IPS DF 19.7 (cell line): Measurements from ENCODE around the gene ENPP6.

ENCODE experiments used
- DNase-seq: peaks from one replicate; pipeline ENCODE4 v3.0.0-alpha.2; 2013; ENCODE audit warnings: low read depth, low spot score

The ENPP6 gene

DNA sequence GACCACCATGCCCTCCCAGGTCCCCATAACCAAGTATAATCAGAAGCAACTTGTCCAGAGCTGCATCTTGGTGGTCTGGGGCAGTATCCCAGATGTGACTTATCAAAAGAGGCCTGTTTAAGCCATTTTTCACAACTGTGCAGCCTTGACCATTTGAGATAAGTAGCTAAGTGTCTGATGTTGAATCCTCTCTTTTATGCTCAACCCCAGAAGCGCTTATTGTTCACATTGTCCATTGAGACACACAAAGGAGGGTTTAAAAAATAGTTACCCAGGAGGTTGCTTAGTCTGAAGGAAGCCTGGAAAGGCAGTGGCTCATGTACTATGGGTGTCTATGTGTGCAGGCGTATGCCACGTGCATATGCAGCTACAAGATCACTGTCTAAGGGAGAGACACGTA, 27.0 kb downstream of the ENPP6 start:
- DNase-seq = no peak

DNA sequence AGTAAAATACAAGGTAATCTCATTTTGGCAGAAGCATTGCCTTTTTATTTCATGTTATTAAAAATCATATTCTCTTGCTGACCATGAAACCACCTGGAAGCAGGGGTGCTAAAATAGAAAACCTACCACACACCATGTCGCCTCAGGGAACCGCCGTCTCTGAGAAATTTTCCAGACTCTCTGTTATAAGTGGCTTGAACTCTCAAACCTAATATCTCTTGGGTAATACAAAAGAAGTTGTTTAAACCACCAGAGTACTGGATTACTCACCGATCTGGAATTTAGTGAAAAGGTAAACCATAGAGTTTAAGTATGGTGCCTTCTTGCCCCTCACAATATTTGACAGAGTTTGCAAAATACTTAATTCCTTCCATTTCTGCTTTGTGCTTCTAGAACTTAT, 27.7 kb downstream of the ENPP6 start:
- no peak for DNase-seq

DNA sequence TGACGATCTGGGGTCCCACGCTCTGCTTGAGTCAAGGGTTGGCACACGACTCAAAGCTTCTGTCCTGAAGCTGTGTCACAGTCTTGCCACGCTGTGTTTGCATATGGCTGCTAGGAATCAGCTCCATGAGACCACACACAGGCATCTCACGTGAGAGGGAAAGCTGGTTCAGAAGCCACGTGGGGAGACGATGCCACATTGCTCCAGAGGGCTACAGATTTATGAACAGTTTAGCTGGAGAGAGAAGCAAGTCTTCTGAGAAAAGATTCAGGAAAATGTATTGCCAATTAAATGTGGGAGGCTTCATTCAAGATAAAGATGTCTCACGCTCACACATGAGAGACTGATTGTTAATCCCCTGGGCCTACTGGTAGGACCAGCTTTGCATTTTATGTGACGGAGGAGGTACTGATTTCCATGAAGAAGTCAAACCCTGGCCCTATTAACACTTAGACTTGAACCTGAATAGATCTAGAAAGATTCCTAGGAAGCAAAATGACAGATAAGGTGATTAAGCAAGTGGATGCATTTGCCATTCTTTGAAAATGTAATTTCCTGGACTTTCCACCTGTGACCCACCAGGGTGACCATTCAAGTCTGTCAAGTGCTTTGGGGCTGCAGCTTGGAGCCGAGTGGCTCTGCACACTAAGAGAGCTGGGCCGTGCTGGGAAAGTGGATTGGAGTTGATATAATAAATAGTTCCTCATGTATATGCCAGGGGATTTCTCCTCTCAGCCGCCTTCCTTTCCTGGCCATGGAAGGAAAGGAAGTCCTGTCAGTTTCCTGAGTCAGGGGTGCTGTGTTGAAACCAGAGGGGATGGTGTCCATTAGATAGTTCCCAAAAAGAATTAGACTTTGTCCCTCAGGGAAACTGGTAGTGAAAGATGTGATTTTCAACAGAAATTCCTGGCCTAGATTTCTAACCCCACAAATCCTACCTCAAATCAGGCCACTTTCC, 29.0 kb downstream of the ENPP6 start:
- DNase-seq = no peak

DNA sequence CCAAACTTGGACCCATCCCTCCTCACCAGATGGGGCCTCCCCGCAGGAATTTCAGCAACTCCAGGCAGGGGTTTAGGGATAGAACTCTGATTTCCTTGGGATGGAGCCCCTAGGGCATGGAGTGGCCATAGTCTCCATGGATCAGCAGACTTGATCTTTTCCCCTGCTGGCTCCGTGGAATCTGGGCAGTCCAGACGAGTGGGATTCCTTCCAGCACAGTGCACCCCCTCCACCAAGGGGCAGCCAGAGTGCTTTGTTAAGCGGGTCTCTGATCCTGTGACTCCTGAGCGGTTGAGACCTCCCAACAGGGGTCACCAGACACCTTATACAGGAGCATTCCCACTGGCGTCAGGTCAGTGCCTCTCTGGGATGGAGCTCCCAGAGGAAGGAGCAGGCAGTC, 40.4 kb downstream of the ENPP6 start:
- DNase-seq = no peak

DNA sequence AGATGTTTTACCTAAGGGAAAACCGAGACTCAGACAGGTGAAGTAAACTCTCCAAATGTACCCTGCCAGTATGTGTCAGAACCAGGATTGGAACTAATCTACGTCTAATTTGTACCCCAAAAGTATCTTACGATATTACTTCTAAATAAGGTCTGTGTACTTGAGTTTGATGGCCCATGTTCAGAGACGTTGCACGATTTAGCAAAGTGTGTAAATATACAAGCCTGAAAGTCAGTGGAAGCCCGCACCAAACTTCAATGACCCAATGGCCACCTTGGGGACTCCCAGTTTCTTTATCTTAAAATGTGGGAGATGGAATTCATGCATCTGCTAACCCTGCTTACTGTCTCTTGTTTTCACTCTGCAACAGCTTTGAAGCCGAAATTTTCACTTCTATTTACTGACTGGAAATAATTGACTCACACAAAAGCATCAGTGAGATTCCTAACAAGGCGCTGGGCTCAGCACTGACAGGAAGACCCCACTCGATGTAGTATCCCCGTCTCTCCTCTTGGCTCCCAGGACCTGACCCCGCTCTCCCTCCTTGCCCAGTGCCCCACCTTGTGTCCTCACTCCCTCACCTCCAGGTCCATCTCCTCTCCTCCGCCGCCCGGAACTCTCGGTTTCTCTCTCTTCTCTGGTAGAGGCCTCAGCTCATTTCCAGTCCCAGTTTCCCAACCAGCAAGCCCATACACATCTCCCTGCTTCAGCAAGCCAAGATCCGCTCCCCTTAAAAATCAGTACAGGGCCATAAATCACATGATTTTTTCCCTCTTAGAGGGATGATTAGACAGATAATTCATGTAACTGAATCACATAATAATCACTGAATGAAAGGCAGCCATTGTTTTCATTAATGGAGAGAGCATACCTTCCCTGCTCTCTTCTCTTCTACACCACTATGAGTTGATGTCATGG, 42.8 kb downstream of the ENPP6 start:
- no peak for DNase-seq

DNA sequence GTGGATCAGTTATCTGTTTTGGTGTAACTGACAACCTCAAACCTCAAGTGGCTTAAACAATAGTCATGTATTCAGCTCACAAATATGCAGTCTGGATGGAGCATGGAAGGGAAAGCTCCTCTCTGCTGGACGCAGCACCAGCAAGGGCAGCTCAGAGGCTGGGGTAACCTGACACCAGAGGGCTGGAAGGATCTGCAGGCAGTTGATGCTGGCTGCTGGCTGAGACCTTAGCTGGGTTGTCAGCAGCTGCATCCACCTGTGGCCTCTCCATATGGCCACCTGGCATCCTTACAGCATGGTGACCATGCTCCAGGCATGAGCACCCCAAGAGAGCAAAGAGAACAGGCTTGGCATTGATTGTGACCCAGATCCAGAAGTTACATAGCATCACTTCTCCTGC, 46.7 kb downstream of the ENPP6 start:
- DNase-seq = no peak

DNA sequence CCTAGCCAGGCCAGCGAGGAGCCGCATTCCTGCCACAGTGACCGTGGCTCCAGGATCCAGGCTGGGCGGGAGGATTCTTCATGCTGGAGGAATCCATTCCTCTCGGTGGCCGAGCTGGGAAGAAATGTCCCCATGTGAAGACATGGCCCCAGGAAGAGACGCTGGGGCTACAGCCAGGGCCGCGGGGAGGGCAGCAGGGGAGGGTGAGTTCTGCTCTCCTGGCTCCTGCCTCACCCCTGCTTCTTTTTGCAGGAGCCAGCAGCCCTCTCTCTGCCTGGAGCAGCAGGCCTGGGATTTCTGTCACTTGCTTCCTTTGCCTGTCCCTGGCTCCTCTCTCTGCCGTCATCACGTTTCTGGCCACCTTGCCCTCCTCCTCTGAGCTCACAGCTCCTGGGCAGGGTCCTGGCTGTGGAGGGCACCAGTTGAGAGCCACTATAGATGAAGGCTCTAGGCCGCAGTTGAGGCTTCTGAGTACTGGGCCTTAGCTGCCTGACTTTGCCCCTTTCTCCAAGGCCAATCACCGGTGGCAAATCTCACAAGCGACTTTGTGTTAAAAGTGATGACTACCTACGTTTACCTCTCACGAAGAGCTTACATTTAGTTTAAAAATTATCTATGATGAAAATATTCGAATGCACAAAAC, 48.3 kb downstream of the ENPP6 start:
- no peak for DNase-seq

DNA sequence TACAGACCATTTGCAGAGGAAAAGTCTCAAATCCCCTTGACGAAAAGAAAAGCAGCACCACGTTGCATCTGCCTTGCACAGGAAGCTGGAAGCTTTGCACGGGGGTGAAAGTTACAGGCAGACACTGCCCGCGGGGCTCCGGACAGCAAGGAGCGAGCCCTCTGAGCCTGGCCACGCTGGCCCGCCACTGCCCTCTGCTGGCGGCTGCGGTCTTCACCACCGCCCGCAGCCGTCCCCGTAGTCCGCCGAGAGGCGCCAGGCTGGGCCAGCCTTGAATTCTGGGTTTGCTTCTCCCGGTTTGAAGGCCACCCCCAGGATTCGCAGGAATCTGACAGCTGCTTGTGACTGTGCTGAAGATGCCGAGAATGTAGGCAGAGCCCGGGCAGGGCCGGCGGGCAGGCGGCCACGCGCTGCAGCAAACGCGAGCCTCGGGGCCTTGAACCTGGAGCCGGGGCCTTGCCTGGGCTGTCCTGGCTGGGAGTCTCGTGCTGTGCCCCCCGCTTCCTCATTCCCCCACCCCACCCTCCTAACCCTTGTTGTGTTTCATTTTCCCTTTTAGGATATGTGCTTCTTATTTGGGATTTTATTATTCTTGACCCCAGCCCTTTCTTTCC, 49.2 kb downstream of the ENPP6 start:
- no peak for DNase-seq

DNA sequence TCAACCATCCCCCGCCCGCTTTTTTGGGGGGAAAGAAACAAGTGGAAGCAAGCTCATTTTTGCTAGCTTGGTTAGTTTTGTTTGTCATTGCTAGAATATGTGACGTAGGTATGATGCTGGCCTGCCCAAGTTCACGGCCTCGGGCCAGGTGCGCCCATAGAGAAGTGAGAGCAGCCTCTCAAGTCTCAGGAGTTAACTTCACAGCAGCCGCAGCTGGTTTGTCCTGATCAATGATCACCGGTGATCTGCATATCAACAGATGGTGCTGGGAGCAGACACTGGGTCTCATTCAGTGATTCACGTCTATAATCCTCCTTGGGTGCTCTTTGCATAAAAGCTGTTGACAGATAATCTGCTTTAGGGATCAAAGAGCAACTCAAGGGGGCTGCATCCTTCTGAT, 50.1 kb downstream of the ENPP6 start:
- peak; percentile 69 for DNase-seq

DNA sequence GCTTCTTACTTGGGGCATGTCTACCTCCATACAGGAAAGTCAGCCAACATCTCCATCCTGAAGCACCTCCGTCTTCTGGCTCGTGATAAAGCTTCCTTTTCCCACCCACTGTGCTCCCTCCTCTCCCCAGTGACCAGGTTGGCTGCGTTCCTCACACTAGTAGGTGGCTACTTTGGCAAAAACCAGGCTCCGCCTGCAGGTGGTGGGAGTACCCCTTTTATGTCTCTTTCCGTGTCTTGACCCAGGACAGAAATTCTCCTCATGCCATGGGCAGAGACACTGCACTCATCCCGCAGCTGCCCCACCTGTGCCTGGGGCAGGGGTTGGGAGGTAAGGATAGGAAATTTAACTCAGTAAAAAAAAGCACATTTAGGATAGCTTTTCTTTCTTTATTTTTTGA, 50.9 kb downstream of the ENPP6 start:
- DNase-seq = no peak

DNA sequence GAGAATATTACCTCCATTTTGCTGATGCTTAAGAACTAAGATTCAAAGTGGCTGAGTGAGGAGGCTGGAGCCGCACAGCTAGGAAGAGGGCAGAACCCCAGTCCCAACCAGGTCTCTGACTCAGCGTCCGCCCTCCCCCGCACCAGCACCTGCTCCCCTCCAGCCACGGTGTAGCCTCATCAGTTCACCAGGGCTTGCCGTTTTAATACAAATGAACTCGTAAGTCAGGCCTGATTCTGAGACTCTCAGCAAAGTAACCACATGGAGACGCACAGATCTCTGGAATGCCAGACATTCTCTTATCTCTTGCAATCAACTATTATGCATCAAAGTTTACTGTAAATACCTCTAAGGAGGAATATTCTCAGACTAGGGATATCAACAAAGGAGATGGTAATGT, 52.4 kb downstream of the ENPP6 start:
- DNase-seq = no peak

DNA sequence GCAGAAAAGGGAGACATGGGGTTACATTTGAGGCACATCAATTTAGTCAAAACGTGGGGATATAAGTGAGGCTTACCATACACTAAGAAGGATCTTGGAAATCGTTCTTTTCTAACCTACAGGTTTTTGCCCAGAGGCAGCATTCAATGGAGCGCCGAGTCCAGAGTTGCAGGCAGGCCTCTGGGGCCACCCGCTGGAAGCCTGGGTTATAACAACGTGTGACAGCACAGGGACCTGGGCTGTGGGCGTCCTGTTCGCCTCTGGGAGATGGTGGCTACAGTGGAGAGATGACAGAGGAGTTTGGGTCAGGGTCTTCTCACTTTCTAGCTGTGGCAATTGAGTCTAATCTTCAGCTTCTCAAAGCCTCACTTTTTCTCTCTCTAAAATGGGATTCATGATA, 53.9 kb downstream of the ENPP6 start:
- DNase-seq = no peak

DNA sequence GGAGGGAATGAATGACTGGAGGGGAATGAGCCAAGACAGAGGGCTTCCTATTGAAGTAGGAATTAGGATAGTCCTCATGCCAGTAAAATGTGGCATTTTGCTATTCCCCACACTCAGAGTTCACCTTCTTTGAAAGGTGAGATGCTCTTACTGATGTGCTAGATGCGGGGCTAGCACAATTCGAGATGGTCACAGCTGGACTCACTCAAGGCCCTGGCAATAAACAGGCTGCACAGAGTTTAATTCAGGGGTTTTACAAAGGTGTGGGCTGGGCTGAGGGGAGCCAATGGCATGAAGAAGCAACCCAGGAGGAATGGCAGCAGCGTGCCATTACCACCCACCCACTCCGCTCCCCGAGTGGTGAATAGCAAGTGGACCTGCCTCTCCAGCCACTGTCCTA, 55.1 kb downstream of the ENPP6 start:
- no peak for DNase-seq

DNA sequence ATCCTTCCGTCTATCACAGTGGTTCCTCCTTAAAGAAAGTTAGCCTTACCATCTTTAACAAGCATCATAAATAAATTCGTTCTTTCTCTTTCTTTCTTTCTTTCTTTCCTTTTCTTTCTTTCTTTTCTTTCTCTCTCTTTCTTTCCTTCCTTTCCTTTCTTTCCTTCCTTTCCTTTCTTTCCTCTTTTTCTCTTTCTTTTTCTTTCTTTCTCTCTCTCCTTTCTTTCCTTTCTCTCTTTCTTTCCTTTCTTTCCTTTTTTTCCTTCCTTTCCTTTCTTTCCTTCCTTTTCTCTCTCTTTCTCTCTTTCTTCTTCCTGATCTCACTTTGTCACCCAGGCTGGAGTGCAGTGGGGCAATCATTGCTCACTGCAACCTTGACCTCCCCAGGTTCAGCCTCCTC, 60.4 kb downstream of the ENPP6 start:
- DNase-seq = no peak

DNA sequence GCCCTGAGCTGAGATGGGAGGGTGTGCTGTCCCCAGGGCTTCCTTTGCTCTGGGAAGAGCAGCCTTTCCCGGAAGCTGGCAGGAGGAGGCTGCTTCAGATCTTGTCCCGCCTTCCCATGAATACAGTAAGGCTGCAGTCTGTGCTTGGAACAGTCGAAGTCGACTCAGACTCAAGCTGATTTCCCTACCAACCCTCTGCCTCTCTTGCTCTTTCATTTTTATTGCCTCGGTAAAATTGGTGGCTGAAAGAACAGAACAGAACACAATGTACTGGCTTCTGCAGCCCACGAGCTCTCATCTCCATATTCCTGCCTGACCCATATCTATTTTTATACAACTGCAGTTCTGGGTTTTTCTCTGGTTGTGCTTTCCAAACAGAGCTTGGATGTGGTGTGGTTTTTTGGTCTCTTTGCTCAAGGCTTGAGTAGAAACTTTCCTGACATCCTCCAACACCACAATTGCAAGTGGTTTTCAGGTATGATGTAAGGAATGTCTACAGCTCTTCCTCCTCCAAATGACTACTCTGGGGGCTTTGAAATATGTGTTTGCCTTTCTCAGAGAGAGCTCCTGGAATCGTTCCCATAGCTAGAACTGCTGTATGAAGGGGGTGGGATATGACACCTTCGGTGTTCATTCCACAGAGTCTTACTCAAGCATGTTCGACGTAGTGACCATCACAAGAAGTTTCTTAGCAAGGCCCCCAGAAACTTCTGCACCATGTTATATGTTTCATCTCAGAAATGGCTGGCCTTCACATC, 61.3 kb downstream of the ENPP6 start:
- DNase-seq = no peak

DNA sequence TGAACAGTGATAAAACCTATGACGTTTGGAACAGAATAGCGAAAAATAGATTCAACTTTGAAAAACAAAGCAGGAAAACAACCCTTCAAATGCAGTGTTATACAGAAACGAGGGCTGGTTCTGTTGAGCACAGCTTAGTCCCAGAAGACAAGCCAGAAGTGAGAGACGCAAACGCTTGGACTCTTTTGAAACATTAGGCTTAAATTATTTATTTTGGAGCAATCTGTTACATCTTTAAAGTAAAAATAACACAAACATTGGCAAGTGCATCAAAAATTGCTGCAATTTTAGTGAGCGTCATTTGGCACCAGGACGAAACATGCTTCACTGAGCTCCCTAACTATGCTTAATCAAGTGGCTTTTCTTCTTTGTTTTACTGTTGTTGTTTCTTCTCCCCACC, 63.5 kb downstream of the ENPP6 start:
- DNase-seq = no peak

DNA sequence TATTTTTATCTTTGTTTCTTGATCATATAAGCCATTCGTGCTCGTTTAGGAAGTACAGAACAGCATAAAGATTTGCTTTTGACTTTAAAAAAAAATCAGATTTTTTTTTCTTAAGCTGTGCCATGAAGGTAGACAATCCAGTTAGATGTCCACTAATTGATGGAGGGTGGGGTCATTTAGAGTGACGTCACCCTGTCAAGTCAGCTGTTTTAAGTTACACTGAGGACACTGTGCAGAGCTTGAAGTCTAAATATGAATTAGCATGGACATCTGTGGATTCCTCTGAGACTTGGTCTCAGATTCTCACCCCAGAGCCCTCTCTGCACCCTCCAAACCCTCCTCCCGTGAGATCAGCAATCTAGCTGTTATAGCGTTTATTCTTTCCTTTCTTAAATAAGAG, 63.9 kb downstream of the ENPP6 start:
- DNase-seq = no peak

DNA sequence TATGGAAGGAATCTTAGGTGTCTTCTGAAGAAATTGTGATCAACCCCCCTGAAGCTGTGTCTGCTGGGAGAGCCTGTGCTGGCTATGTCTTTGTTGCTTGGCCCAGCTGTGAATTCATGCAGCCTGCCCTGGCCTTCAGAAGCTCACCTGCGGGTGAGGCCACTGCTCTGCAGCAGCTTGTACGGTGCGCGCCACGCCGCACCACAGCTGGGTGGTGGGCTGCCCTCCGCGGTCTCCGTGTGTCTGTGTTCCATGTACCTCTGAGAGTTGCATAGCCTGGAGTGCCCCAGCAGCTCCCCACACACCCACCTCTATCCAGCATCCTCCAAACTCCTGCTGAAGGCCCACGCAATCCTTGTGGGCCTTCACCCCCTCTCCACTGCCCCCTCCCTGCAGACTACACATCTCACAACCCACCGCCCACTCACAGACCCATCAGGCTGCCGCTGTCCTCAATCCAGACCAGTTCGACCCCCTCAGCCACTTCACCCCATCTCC, 65.6 kb downstream of the ENPP6 start:
- no peak for DNase-seq

DNA sequence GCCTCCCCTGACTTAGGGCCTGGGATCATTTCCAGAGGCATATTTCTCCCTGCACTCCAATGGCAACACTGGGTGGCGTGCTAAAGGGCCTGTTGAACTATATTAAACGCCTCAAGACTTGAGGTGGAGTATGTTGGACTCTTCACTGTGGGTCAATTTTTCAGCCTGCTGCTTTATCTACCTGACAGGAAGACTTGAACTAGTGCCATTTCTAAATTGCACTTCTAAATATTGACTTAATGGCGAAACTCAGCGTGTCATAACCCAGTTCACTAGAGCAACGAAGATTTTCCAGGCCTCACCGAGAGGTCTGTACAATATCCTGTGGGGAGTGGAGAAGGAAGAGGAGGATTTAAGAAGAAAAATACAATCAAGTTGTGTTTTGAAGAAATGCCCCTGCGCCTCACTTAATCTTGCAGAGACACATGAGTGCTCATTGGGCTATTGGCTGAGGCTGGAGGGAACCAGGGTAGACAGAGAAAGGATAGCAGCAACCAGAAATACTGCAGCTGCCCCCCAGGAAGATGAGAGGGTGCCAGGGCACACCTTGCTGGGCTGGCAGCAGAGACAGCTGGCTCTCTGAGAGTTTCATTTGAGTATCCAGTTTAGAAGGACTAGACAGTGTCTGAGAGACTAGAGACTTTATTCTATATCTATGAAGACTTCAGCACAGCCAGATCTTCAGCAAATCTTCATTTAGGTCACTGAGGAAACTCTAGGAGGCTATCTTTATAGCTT, 67.4 kb downstream of the ENPP6 start:
- no peak for DNase-seq
